Endothelial cell of hepatic sinusoid (primary cell): ENCODE measurements around the gene PSMD12.
"Not testable (repeated sequence)": the region's sequence is repeated elsewhere in the genome, so short reads cannot be mapped to it uniquely, and the experiment has no call there.

Experiments used
- in situ Hi-C: cut with HindIII; loops from 2 replicates; pipeline ENCODE4 v1.10.0; 2017; ENCODE audit warnings: low sequenced_read_pairs

PSMD12 gene

GRCh38 chr17:67388536-67388935, 22.2 kb upstream of the PSMD12 start:
- in situ Hi-C loops: not testable (repeated sequence)

DNA sequence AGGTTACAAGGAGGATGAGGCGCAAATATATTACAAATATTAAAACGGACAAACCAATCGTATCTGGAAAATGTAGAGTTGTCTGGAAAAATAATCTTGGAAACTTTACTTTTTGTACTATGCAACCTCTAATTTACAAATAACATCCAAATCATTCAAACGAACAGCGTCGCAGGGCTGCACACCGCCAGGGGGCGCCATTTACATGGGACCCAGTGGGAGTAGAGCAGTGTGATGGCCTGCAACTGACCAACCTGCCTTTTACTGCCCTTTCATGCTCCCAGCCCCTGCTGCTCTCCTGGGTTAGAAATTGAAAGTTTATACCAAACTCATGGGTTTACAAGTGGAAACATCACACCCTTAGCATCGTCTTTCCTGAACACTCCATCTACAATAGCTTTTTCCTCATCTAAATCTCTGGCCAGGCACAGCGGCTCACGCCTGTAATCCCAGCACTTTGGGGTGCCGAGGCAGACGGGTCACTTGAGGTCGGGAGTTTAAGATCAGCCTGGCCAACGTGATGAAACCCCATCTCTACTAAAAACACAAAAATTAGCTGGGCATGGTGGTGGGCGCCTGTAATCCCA, 20.7 kb upstream of the PSMD12 start:
- in situ Hi-C loops: no loop called here

- in situ Hi-C loops: no loop called here
Observed at GRCh38 chr17:67385122-67385988, 19.0 kb upstream of the PSMD12 start.

GRCh38 chr17:67381929-67382257, 15.5 kb upstream of the PSMD12 start:
- in situ Hi-C loops: no loop called here

DNA sequence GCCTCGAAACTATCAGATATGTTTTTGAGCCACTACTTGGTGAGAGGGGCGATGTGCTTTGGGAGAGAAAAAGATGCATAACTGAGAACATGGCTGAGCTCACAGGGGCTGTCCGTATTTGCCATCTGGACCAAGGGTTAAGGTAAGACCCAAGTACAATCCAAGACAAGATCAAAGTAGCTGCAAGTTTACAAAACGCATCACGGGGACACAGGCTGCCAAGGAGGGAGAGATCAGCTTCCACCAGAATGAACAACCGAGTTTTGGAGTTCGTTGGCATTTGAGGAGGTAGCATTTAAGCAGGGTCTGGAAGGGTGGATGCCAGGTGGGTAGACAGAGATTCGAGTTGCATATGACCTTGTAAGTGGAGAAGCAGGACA, 12.9 kb upstream of the PSMD12 start:
- in situ Hi-C loops: no loop called here

DNA sequence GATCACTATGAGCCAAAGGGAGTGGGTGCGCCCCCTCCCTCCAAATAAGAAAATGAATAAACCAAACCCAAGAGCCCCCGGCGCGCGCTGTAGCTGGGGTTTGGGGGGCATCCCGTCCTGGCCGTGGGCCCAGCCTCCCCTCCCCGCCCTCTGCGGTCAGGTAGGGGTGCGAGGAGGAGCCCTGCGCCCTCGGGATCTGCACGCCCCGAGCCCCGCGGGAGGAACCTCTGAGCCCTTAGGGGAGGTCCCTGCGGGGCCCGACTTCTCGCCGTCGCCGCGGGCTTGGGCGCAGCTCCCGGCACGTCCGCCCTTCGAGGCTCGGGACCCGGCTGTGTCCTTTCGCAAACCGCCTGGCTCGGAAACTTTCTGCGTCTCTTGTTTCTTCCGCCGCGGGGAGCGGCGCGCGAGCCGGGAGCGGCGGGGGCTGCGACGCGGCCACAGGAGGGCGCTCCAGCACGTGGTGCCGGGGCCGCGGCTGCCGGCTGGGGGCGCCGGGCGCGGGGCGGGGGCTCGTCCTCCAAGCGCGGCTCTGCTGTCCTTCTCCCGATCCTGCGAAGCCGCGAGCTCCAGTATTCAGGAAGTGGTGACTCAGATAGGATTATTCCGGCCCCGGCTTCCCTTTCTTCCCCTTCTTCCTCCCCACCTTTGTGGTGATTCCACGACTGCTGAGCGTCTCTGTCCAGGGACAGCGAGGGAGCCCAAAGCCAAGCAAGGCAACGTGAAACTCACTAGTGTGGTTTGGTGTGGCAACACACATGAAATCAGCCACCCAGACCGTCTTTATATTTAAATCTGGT, 12.3 kb upstream of the PSMD12 start:
- in situ Hi-C loops: no loop called here

DNA sequence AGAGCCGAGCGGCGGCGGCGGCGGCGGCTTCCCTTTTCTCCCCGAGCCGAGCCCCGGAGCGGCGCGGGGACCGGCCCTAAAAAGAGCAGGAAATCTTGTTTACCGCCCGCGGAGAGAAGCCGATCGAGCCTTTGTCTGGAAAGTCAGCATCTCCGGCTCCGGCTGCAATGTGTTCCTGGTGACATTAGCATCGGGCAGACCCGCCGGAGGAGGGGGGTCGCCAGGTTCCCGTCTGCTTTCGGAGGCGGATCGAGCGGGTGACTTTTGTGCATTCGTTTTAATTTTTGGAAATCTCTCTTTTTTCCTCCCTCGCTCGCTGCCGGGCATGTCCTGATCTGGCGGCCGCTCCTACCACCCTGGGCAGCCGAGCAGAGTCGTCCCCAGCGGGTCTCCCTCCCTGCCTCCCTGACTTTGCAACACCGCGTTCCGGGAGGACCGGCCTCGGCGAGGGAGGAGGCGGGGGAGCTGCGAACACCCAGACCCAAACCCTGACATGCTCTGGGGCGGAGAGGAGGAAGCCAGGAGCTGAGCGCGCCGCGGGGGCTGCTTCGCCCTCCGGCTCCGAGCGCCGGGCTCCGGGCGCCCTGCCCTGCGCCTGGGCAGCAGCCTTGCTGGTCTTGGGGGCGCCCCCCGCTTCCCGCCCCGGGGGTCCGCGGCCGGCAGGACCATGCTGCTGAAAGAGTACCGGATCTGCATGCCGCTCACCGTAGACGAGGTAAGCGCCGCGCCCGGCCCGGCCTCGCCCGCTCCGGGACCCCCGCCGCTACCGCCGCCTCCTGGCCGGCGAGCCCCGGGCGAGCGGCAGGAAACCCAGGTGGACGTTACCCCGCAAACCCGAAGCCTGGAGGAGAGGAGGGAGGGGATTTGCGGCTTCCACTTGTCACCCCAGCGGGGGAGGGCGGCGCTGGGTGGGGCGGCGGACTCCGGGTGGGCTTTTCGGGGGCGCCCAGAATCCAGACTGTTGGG, 11.4 kb upstream of the PSMD12 start:
- in situ Hi-C loops: no loop called here

- in situ Hi-C loops: no loop called here
Observed at GRCh38 chr17:67376737-67377487, 10.5 kb upstream of the PSMD12 start, which contains the start of gene PITPNC1. PITPNC1 (plus strand) TSS chr17:67377281.

DNA sequence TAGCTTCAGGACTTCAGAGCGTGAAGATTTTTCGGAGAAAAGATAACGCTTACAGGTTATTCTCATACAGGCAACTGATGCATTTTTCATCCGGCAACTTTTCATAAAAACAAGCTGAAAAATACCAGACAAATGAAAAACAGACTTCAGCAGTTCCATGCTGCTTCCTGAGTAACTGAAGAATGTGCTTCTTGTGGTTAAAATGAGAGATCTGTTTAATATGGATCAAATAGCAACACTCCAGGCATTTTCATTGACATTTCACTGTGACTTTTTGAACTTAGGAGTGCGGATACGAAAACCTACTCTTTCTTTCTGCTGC, 10.0 kb upstream of the PSMD12 start:
- in situ Hi-C loops: no loop called here

DNA sequence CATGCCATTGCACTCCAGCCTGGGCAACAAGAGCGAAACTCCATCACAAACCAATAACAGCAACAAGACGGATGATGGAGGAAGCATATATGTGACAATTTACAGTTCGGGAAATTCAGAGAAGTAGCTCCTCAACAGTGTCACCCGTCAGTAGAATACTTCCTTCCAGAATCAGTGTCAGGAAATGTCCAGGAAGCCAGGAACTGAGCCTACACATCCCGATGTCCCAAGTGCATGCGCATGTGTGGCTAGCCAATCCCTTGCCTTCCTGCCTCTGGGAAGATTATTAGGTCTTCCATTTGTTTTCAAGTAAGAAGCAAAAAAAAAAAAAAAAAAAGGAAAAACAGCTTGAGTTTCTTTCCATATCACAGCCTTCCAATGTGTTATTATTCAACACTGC, 9.3 kb upstream of the PSMD12 start:
- in situ Hi-C loops: no loop called here

DNA sequence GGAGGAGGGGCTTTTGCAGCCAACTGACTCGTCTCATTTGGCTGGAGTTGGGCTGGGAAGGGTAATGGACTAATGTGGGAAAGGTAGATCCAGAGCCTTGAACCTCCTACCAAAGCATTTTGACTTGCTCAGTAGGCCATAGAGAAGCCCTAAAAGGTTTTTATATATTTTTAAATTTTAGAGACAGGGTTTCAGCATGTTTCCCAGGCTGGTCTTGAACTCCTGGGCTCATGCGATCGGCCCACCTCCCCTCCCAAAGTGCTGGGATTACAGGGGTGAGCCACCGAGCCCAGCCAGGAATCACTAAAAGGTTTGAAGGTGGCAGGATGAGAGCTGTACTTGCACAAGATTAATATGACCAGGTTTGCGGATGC, 8.7 kb upstream of the PSMD12 start:
- in situ Hi-C loops: no loop called here

DNA sequence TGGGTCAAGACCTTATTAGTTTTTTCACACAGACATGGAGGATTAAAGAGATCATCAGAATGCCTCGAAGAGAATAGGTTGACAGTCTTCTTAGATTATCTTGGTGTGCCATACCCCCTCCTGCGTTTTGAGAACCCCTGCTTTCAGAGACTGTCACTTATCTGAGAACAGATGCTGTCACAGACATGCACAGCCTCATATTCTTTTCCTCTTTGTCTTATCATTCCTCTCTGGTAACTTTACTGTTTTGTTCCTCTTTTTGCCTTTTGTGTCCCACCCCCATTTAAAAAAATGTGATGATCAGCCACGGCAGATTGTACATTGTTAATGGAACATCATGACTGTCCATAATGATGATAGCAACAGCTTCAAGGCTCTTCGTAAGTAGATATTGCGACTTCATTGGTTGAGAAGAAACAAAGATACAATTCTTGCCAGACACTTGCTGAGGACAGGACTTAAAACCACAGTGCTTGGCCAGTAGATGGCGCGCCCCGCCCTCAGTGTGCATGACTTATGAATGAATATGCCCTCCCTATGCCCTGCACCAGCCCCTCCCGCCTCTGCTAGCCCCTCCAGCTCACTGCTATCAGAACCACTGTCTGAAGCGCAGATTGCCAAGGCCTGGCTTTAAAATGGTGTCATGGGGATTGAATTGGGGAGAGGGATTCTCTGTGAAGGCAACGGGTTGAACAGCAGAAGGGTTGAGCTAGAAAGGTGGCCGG, 8.1 kb upstream of the PSMD12 start:
- in situ Hi-C loops: no loop called here

GRCh38 chr17:67372751-67373150, 6.4 kb upstream of the PSMD12 start:
- in situ Hi-C loops: no loop called here

DNA sequence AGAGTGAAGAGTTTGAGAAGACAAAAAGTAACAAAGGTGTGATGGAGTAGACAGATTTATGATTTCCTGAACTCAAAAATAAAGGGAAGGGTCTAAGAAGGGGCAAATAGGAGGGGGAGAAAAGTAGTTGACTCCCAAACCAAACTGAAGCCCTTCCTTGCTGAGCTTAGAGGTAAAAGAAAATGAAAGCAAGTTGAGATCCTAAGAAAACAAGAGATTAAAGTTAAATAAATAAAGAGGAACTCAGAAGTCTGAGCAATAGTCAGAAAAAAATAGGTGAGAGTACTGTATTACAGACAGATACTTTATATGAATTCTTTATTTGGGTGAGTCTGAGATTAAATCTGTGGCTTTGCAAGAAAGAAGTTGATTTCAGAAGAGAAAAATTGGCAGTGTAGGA, 3.3 kb upstream of the PSMD12 start:
- in situ Hi-C loops: loop anchor here (10.0 kb wide), 1 partner anchor 305 kb away; no protein-coding TSS in a partner anchor

DNA sequence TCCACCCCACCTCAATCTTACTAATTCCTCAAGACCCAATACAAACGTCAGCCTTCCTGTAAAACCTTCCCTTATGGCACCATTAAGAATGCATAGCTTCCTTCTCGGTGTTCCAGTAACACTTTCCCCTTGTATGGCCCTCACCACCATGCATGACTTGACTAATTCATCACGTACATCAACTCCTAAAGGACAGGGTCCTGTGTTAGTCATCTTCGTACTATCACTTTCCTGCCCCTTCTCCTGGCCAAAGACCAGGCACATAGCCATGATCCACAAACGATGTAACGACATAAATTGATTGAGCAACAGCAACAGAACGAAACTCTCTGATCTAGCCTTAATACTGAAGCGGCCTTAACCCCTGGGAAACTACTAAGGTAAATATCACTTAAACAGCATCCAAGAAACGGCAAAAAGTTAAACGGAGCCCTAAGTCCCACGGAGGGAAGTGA, 612 bp downstream of the PSMD12 start:
- in situ Hi-C loops: loop anchor here (10.0 kb wide), 1 partner anchor 309 kb away; no protein-coding TSS in a partner anchor

DNA sequence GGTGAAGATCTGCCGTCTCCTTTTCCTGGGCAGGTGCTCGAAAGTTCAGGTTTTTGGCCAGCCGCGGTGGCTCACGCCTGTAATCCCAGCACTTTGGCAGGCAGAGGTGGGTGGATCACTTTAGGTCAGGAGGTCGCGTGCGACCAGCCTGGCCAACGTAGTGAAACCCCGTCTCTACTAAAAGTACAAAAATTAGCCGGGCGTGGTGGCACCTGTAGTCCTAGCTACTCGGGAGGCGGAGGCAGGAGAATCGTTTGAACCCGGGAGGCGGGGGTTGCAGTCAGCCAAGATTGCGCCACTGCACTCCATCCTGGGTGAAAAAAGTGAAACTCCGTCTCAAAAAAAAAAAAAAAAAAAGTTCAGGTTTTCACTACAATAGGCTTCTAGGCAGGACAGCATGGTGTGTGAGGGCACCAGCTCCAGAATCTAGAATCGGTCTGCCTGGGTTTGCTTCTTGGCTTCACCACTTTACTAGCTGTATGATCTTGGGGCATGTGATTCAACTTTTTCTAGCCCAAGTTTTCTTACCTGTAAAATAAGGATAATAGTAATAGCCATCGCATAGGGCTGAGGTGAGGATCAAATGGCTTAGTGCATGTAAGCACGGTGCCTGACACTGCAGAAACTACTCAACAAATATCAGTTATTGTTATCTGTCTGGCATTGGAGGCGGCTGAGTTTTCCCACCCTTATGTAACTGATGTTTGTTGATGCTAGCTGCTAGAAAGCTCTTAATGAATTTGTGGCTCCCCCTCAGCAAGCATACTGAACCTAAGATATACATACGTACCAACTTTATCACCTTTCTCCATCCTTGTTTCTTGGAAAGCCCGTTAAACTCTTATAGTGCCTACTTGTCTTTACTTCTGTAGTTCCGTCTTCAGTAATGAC, 1.3 kb downstream of the PSMD12 start:
- in situ Hi-C loops: loop anchor here (5.0 to 10.0 kb wide), 2 partner anchors 122 to 310 kb away; no protein-coding TSS in a partner anchor

DNA sequence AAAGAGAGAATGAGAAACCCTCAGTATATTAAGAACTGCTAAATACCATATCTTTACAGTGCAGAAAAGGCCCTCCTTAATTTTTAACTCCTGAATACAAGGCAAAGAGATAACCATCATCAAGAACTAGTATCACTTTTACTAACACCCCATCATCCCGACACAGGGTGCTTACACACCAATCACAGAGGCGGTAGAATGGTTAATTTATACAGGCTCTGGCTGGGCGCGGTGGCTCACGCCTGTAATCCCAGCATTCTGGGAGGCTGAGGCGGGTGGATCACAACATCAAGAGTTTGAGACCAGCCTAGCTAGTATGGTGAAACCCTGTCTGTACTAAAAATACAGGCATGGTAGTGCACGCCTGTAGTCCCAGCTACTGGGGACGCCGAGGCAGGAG, 4.2 kb downstream of the PSMD12 start:
- in situ Hi-C loops: loop anchor here (5.0 to 10.0 kb wide), 2 partner anchors 125 to 313 kb away; no protein-coding TSS in a partner anchor

DNA sequence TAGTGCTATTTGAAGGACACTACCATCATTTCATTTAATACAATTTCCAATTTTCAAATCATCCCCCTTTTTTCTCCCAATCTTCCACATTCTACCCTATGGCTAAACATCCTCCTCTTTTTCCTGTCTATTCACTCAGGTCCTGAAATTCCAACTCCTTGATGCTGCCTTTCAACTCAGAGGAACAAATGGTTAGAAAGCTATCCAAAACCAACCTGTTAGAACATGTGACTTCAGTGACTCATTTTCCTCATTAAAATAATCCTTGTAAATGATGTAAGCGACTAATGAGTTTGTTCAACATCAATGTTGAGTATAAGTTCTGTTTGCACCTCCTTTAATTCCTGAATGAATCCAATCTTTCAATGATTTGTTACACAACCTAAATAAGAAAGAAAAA, 5.5 kb downstream of the PSMD12 start:
- in situ Hi-C loops: loop anchor here (5.0 to 10.0 kb wide), 2 partner anchors 126 to 314 kb away; no protein-coding TSS in a partner anchor
